OCI-LY7 (cell line): Measurements from ENCODE around the gene GAREM1. TPM values are rescaled to one million over a fixed set of nuclear protein-coding genes. Genes with fewer than 3 reads are reported as not detected.

Experiments
- BruUV-seq: library from RNA; stranded (reverse); fragments of 400-500 nt; replicated peaks from 2 replicates; lab custom pipeline; 2021; lab: Mats Ljungman, UMichigan
- CTCF ChIA-PET: fragments of 300-600 bp; sonication (Branson Sonifier 250); formaldehyde crosslinking; loops from one replicate; lab custom pipeline; 2022; ENCODE audit warnings: antibody characterized with exemption; ENCODE audit not compliant: unreplicated experiment; lab: Charles Lee
- POLR2A ChIA-PET: fragments of 300-600 bp; sonication (Branson Sonifier 250); formaldehyde crosslinking; loops from one replicate; lab custom pipeline; 2022; ENCODE audit warnings: antibody characterized with exemption; lab: Charles Lee
- DNase-seq: peaks from one replicate; pipeline ENCODE4 v3.0.0-alpha.2; 2015; ENCODE audit warnings: low spot score
- H2AFZ ChIP-seq: fragments of 200-600 bp; sonication (generic), shearing (Covaris generic); 2 replicates; pipeline ENCODE4 v1.6.1; 2014; ENCODE audit warnings: mild to moderate bottlenecking, antibody characterized with exemption, low read length, moderate library complexity
- H3K27ac ChIP-seq: fragments of 200-600 bp; sonication (generic); 2 replicates; pipeline ENCODE4 v1.5.1; 2014; ENCODE audit warnings: mixed run types, low read depth, mild to moderate bottlenecking, moderate library complexity, low read length, inconsistent platforms; ENCODE audit not compliant: poor library complexity, severe bottlenecking
- H3K36me3 ChIP-seq: fragments of 200-600 bp; sonication (generic); 2 replicates; pipeline ENCODE4 v1.6.1; 2014; ENCODE audit warnings: mild to moderate bottlenecking, antibody characterized with exemption, low read length, moderate library complexity, mixed read lengths; ENCODE audit not compliant: insufficient read depth
- H3K4me1 ChIP-seq: fragments of 200-600 bp; sonication (generic); 2 replicates; pipeline ENCODE4 v1.5.1; 2014; ENCODE audit warnings: mild to moderate bottlenecking, low read length; ENCODE audit not compliant: insufficient read depth, poor library complexity, severe bottlenecking
- H3K4me2 ChIP-seq: fragments of 200-600 bp; sonication (generic); 2 replicates; pipeline ENCODE4 v1.6.1; 2014; ENCODE audit warnings: mild to moderate bottlenecking, low read length
- H3K4me3 ChIP-seq: fragments of 200-600 bp; sonication (generic); 2 replicates; pipeline ENCODE4 v1.5.1; 2014; ENCODE audit warnings: mild to moderate bottlenecking, low read depth, low read length; ENCODE audit not compliant: poor library complexity, severe bottlenecking
- H3K79me2 ChIP-seq: fragments of 200-600 bp; sonication (generic); 2 replicates; pipeline ENCODE4 v1.6.1; 2016; ENCODE audit warnings: low read depth, mild to moderate bottlenecking, low read length, moderate library complexity, mixed read lengths; ENCODE audit not compliant: insufficient read depth
- H3K9me2 ChIP-seq: fragments of 200-600 bp; sonication (generic); 2 replicates; pipeline ENCODE4 v1.6.1; 2016; ENCODE audit warnings: mild to moderate bottlenecking, low read length, mixed read lengths; ENCODE audit not compliant: insufficient read depth
- H3K9me3 ChIP-seq: fragments of 200-600 bp; sonication (generic); 2 replicates; pipeline ENCODE4 v1.6.1; 2014; ENCODE audit warnings: mild to moderate bottlenecking, mixed run types, low read length, mixed read lengths
- H4K20me1 ChIP-seq: fragments of 200-600 bp; sonication (generic); 2 replicates; pipeline ENCODE4 v1.6.1; 2014; ENCODE audit warnings: mild to moderate bottlenecking, antibody characterized with exemption, low read length, moderate library complexity, mixed read lengths; ENCODE audit not compliant: insufficient read depth
- EZH2phosphoT487 ChIP-seq: fragments of 200-600 bp; sonication (generic); IDR thresholded peaks from 2 replicates; pipeline ENCODE4 v1.6.1; 2018; ENCODE audit warnings: low read depth, borderline replicate concordance, mild to moderate bottlenecking, mixed run types, antibody characterized with exemption, low read length, moderate library complexity, mixed read lengths
- intact Hi-C: fragments of 100-400 bp; cut with micrococcal nuclease; formaldehyde crosslinking; loops from one replicate; pipeline ENCODE4 v1.10.0; 2022; ENCODE audit not compliant: unreplicated experiment
- total RNA-seq, 2 experiments: library from RNA; depleted of rRNA in 1 of 2; stranded (reverse); fragments of >200 nt in 1 of 2; shearing (Covaris generic) in 1 of 2; gene quantifications; 2 replicates each; pipeline ENCODE4 v1.2.3, GENCODE V29; 2014 to 2022
- TF ChIP-seq, protein P1 (sequence below): fragments of 200-600 bp; sonication (generic); conservative IDR thresholded peaks from 2 replicates; pipeline ENCODE4 v1.5.1; 2014; ENCODE audit warnings: mild to moderate bottlenecking, antibody characterized with exemption, low read length, moderate library complexity, mixed read lengths

Gene GAREM1
- total RNA-seq, 2 experiments from 2014 or later = 1.0 to 2.7 TPM

DNA sequence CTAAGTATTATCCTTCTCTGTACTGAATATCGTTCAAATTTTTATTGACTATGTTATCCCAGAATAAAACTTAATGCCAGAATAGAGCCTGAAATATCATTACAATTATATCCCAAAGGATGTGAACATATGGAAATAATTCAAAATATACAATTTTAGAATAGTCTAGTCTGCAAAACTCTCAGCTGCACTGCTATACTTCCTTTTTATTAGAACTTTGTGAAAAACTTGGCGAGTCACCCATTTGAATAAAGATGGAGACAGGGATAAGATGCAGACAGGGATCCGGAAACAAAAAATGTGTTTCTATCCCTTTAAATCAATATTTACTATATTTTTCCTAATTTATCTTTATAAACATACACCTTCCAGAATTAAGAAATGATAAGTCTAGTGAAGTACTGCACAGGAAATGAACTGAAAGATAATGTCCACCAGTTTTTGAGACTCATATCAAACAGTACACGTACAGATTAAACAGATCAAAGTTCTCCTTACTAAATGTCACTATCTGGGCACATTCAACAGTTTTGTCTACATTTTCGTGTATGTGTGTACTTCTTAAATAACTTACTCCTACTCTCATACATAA, 173.0 kb downstream of the GAREM1 start:
- H3K4me1 ChIP-seq = no peaks in the 10 kb centered on the region
- no peaks in the 10 kb centered on the region for H4K20me1 ChIP-seq
- TF ChIP-seq, protein P1, sequence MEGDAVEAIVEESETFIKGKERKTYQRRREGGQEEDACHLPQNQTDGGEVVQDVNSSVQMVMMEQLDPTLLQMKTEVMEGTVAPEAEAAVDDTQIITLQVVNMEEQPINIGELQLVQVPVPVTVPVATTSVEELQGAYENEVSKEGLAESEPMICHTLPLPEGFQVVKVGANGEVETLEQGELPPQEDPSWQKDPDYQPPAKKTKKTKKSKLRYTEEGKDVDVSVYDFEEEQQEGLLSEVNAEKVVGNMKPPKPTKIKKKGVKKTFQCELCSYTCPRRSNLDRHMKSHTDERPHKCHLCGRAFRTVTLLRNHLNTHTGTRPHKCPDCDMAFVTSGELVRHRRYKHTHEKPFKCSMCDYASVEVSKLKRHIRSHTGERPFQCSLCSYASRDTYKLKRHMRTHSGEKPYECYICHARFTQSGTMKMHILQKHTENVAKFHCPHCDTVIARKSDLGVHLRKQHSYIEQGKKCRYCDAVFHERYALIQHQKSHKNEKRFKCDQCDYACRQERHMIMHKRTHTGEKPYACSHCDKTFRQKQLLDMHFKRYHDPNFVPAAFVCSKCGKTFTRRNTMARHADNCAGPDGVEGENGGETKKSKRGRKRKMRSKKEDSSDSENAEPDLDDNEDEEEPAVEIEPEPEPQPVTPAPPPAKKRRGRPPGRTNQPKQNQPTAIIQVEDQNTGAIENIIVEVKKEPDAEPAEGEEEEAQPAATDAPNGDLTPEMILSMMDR = no peak
- TF ChIP-seq EZH2phosphoT487 = no peak
- CTCF ChIA-PET = no interaction called here
- POLR2A ChIA-PET = no interaction called here
- intact Hi-C loops = no loop called here
- no peak overlapping the region for H2AFZ ChIP-seq
- H3K36me3 ChIP-seq = no peaks in the 10 kb centered on the region
- no peak overlapping the region for H3K27ac ChIP-seq
- H3K9me2 ChIP-seq = no peaks in the 10 kb centered on the region
- BruUV-seq = no TSS peak
- H3K9me3 ChIP-seq = no peaks in the 10 kb centered on the region
- no peak overlapping the region for H3K4me2 ChIP-seq
- no peak overlapping the region for H3K4me3 ChIP-seq
- H3K79me2 ChIP-seq = no peaks in the 10 kb centered on the region
- no peak for DNase-seq

DNA sequence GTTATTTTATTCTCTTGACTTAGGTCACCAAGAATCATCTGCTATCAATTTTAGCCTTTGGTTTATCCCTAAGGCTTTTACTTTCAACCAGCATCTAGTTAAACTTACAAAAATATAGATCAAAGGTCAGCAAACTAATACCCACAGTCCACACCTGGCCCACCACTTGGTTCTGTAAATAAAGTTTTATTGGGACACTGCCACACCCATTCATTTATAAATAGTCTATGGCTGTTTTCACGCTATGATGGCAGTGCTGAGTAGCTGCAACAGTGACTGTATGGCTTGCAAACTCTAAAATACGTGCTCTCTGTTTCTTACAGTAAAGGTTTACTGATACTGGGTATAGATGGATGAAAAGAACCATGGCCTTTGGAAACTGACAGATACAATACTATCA, 173.8 kb downstream of the GAREM1 start:
- CTCF ChIA-PET = no interaction called here
- BruUV-seq = no TSS peak
- no peak for DNase-seq
- no peaks in the 10 kb centered on the region for H3K79me2 ChIP-seq
- H3K4me3 ChIP-seq = no peak overlapping the region
- H3K27ac ChIP-seq = no peak overlapping the region
- no peaks in the 10 kb centered on the region for H3K9me3 ChIP-seq
- no peaks in the 10 kb centered on the region for H3K36me3 ChIP-seq
- no peak overlapping the region for H3K4me2 ChIP-seq
- TF ChIP-seq, protein P1 = no peak
- TF ChIP-seq EZH2phosphoT487 = no peak
- H4K20me1 ChIP-seq = no peaks in the 10 kb centered on the region
- no peak overlapping the region for H2AFZ ChIP-seq
- POLR2A ChIA-PET = no interaction called here
- intact Hi-C loops = no loop called here
- H3K9me2 ChIP-seq = no peaks in the 10 kb centered on the region
- H3K4me1 ChIP-seq = no peaks in the 10 kb centered on the region

DNA sequence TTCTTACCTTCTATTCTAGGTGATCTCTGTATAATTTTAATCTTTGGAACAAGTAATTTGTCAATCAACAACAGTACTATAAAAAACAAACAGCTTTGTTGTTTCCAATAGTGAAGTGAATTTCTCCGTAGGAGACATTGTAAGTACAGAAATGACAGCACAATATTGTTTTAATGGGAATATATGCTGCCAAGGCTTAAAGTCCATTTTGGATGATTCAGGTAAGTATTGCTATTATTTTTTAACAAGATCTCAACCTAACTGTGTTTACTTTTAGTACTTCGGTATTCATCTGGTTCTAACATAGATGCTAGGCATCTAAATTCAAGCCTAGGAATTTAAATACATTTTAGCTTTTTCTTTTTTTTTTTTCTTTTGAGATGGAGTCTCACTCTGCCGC, 175.1 kb downstream of the GAREM1 start:
- no peak overlapping the region for H3K4me3 ChIP-seq
- no peaks in the 10 kb centered on the region for H3K9me3 ChIP-seq
- no peak overlapping the region for H2AFZ ChIP-seq
- no peaks in the 10 kb centered on the region for H3K9me2 ChIP-seq
- TF ChIP-seq, protein P1 = no peak
- no peak for TF ChIP-seq EZH2phosphoT487
- no peaks in the 10 kb centered on the region for H3K4me1 ChIP-seq
- intact Hi-C loops = no loop called here
- H4K20me1 ChIP-seq = no peaks in the 10 kb centered on the region
- ChIA-PET CTCF (no interaction called here), POLR2A (interaction anchor here (0.7 kb wide), 1 partner anchor 157 kb away, joined by 3 read pairs; no protein-coding TSS in a partner anchor)
- no peak for DNase-seq
- H3K79me2 ChIP-seq = no peaks in the 10 kb centered on the region
- H3K27ac ChIP-seq = no peak overlapping the region
- no peaks in the 10 kb centered on the region for H3K36me3 ChIP-seq
- no peak overlapping the region for H3K4me2 ChIP-seq
- BruUV-seq = no TSS peak
